Measurements from ENCODE around the gene BTN3A1. TPM values are rescaled to one million over a fixed set of nuclear protein-coding genes. Genes with fewer than 3 reads are reported as not detected.
A peak's percentile ranks its signal among the peaks of the same experiment; 100 is the strongest.

BTN3A1 gene
- total and polyA plus RNA-seq, 2 of the 13 experiments (the other 11 are each of a cell fraction or from before 2014, with no cell fraction given) = 13.3 to 14.0 TPM

DNA sequence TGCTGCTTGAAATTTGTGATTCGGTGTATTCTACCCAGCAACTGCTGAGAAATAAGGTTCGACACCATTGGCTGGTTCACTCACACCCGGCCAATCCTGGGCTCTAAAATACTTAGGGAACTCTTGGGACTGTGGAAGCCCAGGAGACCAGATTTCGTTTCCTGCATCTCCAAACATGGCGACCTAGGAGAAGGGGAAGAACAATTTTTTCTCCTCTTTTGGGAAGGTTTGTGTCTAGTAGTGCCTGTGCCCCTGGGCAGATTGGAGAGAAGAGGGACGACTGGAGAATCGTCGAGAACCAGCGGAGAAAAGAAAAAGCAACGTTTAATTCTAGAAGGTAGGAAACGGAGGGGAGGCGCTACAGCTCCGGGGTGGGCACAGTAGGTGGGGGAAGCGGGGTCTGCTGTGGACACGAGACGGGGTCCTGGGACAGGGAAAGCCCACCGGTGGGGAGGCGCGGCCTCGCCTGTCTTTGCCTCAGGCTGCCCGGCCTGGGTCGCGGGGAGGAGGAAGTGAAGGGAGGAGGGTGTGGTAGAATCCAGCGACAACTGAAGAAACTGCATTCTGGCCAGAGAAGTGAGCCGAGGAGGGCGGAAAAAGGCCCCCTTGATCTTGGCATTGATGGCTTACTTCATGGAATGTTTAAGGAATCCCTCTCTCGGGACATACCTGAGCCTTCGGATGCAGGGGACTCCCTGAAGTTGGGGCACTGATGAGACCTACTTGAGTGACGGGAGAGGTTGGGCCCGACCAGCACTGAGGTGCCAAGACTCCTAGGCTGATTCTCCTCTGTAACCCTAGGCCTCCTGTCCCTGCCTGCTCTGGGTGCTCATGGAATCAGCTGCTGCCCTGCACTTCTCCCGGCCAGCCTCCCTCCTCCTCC is 56.0 kb downstream of the BTN3A1 start, which contains the start of gene BTN2A1 (continued):
- TF ChIP-seq, protein P1, sequence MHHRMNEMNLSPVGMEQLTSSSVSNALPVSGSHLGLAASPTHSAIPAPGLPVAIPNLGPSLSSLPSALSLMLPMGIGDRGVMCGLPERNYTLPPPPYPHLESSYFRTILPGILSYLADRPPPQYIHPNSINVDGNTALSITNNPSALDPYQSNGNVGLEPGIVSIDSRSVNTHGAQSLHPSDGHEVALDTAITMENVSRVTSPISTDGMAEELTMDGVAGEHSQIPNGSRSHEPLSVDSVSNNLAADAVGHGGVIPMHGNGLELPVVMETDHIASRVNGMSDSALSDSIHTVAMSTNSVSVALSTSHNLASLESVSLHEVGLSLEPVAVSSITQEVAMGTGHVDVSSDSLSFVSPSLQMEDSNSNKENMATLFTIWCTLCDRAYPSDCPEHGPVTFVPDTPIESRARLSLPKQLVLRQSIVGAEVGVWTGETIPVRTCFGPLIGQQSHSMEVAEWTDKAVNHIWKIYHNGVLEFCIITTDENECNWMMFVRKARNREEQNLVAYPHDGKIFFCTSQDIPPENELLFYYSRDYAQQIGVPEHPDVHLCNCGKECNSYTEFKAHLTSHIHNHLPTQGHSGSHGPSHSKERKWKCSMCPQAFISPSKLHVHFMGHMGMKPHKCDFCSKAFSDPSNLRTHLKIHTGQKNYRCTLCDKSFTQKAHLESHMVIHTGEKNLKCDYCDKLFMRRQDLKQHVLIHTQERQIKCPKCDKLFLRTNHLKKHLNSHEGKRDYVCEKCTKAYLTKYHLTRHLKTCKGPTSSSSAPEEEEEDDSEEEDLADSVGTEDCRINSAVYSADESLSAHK (CRISPR knock-in tag; IDR thresholded peaks at IDR 0.05; ENCODE audit: borderline replicate concordance) = no peak
- TF ChIP-seq RFX1 (IDR thresholded peaks at IDR 0.05) = no peak
- no peak for TF ChIP-seq NR2F2 (IDR thresholded peaks at IDR 0.05; ENCODE audit: borderline replicate concordance, low read depth)
- no peak for TF ChIP-seq HOXA7 (CRISPR knock-in tag; IDR thresholded peaks at IDR 0.05)
- TF ChIP-seq, protein P2, sequence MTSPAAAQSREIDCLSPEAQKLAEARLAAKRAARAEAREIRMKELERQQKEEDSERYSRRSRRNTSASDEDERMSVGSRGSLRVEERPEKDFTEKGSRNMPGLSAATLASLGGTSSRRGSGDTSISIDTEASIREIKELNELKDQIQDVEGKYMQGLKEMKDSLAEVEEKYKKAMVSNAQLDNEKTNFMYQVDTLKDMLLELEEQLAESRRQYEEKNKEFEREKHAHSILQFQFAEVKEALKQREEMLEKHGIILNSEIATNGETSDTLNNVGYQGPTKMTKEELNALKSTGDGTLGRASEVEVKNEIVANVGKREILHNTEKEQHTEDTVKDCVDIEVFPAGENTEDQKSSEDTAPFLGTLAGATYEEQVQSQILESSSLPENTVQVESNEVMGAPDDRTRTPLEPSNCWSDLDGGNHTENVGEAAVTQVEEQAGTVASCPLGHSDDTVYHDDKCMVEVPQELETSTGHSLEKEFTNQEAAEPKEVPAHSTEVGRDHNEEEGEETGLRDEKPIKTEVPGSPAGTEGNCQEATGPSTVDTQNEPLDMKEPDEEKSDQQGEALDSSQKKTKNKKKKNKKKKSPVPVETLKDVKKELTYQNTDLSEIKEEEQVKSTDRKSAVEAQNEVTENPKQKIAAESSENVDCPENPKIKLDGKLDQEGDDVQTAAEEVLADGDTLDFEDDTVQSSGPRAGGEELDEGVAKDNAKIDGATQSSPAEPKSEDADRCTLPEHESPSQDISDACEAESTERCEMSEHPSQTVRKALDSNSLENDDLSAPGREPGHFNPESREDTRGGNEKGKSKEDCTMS (CRISPR knock-in tag; conservative IDR thresholded peaks at IDR 0.05) = no peak
- TF ChIP-seq, protein P3, sequence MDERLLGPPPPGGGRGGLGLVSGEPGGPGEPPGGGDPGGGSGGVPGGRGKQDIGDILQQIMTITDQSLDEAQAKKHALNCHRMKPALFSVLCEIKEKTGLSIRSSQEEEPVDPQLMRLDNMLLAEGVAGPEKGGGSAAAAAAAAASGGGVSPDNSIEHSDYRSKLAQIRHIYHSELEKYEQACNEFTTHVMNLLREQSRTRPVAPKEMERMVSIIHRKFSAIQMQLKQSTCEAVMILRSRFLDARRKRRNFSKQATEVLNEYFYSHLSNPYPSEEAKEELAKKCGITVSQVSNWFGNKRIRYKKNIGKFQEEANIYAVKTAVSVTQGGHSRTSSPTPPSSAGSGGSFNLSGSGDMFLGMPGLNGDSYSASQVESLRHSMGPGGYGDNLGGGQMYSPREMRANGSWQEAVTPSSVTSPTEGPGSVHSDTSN (CRISPR knock-in tag; IDR thresholded peaks at IDR 0.05) = no peak
- TF ChIP-seq NR2F6 (IDR thresholded peaks at IDR 0.05) = no peak
- no peak for TF ChIP-seq NR2F6 (CRISPR knock-in tag; IDR thresholded peaks at IDR 0.05)
- TF ChIP-seq ZNF274 (CRISPR knock-in tag; IDR thresholded peaks at IDR 0.05) = no peak; the same call in 1 of the 2 replicates
- TF ChIP-seq, protein P4, sequence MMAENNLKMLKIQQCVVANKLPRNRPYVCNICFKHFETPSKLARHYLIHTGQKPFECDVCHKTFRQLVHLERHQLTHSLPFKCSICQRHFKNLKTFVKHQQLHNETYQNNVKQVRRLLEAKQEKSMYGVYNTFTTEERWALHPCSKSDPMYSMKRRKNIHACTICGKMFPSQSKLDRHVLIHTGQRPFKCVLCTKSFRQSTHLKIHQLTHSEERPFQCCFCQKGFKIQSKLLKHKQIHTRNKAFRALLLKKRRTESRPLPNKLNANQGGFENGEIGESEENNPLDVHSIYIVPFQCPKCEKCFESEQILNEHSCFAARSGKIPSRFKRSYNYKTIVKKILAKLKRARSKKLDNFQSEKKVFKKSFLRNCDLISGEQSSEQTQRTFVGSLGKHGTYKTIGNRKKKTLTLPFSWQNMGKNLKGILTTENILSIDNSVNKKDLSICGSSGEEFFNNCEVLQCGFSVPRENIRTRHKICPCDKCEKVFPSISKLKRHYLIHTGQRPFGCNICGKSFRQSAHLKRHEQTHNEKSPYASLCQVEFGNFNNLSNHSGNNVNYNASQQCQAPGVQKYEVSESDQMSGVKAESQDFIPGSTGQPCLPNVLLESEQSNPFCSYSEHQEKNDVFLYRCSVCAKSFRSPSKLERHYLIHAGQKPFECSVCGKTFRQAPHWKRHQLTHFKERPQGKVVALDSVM (CRISPR knock-in tag; IDR thresholded peaks at IDR 0.05) = no peak
- TF ChIP-seq MIXL1 (CRISPR knock-in tag; IDR thresholded peaks at IDR 0.05) = no peak; the same call in 1 of the 2 replicates
- no peak for TF ChIP-seq HNRNPLL (IDR thresholded peaks at IDR 0.05; ENCODE audit: low read depth, low read length, poor library complexity, severe bottlenecking)
- no peak for TF ChIP-seq MTA3 (CRISPR knock-in tag; IDR thresholded peaks at IDR 0.05)
- TF ChIP-seq, protein P5, sequence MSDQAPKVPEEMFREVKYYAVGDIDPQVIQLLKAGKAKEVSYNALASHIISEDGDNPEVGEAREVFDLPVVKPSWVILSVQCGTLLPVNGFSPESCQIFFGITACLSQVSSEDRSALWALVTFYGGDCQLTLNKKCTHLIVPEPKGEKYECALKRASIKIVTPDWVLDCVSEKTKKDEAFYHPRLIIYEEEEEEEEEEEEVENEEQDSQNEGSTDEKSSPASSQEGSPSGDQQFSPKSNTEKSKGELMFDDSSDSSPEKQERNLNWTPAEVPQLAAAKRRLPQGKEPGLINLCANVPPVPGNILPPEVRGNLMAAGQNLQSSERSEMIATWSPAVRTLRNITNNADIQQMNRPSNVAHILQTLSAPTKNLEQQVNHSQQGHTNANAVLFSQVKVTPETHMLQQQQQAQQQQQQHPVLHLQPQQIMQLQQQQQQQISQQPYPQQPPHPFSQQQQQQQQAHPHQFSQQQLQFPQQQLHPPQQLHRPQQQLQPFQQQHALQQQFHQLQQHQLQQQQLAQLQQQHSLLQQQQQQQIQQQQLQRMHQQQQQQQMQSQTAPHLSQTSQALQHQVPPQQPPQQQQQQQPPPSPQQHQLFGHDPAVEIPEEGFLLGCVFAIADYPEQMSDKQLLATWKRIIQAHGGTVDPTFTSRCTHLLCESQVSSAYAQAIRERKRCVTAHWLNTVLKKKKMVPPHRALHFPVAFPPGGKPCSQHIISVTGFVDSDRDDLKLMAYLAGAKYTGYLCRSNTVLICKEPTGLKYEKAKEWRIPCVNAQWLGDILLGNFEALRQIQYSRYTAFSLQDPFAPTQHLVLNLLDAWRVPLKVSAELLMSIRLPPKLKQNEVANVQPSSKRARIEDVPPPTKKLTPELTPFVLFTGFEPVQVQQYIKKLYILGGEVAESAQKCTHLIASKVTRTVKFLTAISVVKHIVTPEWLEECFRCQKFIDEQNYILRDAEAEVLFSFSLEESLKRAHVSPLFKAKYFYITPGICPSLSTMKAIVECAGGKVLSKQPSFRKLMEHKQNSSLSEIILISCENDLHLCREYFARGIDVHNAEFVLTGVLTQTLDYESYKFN (CRISPR knock-in tag; conservative IDR thresholded peaks at IDR 0.05) = no peak; the same call in 1 of the 2 replicates
- TF ChIP-seq ZNF34 (CRISPR knock-in tag; IDR thresholded peaks at IDR 0.05; ENCODE audit: borderline replicate concordance) = no peak
- peak; percentile 54; the same call in 1 of the 2 replicates for TF ChIP-seq MIER3 (CRISPR knock-in tag; IDR thresholded peaks at IDR 0.05; ENCODE audit: borderline replicate concordance)
- no peak for TF ChIP-seq ZNF629 (CRISPR knock-in tag; conservative IDR thresholded peaks at IDR 0.05)
- TF ChIP-seq MED8 (CRISPR knock-in tag; IDR thresholded peaks at IDR 0.05; ENCODE audit: insufficient replicate concordance) = no peak
